SK-N-SH treated with all-trans-retinoic acid at 6 μM for 48 hours (cell line): ENCODE data around the gene SPHK2.

Experiments
- CREB5 ChIP-seq: fragments of 250-450 bp; sonication (Bioruptor Pico); IDR thresholded peaks from 2 replicates; pipeline ENCODE4 v1.5.1; 2020; ENCODE audit warnings: low read depth, mild to moderate bottlenecking, moderate library complexity
- GLIS3 ChIP-seq: fragments of 250-450 bp; sonication (Bioruptor Pico); IDR thresholded peaks from 2 replicates; pipeline ENCODE4 v1.5.0; 2020; ENCODE audit warnings: mild to moderate bottlenecking, moderate library complexity
- OSR1 ChIP-seq: fragments of 250-450 bp; sonication (Bioruptor Pico); IDR thresholded peaks from 2 replicates; pipeline ENCODE4 v1.8.0; 2022; ENCODE audit warnings: moderate library complexity, mild to moderate bottlenecking, inconsistent platforms
- PATZ1 ChIP-seq: fragments of 250-450 bp; sonication (Bioruptor Pico); IDR thresholded peaks from 2 replicates; pipeline ENCODE4 v1.8.0; 2020; ENCODE audit warnings: mild to moderate bottlenecking, moderate library complexity, borderline replicate concordance
- TCF4 ChIP-seq: fragments of 250-450 bp; sonication (Bioruptor Pico); IDR thresholded peaks from 2 replicates; pipeline ENCODE4 v1.8.0; 2021; ENCODE audit warnings: mild to moderate bottlenecking, moderate library complexity, borderline replicate concordance
- TOX ChIP-seq: fragments of 250-450 bp; sonication (Bioruptor Pico); IDR thresholded peaks from 2 replicates; pipeline ENCODE4 v1.8.0; 2021; ENCODE audit warnings: mild to moderate bottlenecking, moderate library complexity, borderline replicate concordance
- ZC3H10 ChIP-seq: fragments of 250-450 bp; sonication (Bioruptor Pico); IDR thresholded peaks from 2 replicates; pipeline ENCODE4 v1.5.1; 2021; ENCODE audit warnings: mild to moderate bottlenecking, moderate library complexity
- ZFP3 ChIP-seq: fragments of 250-450 bp; sonication (Bioruptor Pico); IDR thresholded peaks from 2 replicates; pipeline ENCODE4 v1.5.0; 2020; ENCODE audit warnings: mild to moderate bottlenecking, moderate library complexity
- ZFP30 ChIP-seq: fragments of 450-650 bp; formaldehyde crosslinking; IDR thresholded peaks from 2 replicates; pipeline ENCODE4 v1.5.0; 2022; ENCODE audit warnings: mild to moderate bottlenecking, moderate library complexity
- ZNF8 ChIP-seq: fragments of 450-650 bp; formaldehyde crosslinking; IDR thresholded peaks from 2 replicates; pipeline ENCODE4 v1.5.0; 2020; ENCODE audit warnings: mild to moderate bottlenecking, moderate library complexity

- TF ChIP-seq CREB5 (CRISPR knock-in tag): no peak
- no peak for TF ChIP-seq ZNF8 (CRISPR knock-in tag)
- TF ChIP-seq GLIS3 (CRISPR knock-in tag): no peak
- TF ChIP-seq OSR1: no peak
- TF ChIP-seq PATZ1: no peak
- no peak for TF ChIP-seq ZC3H10 (CRISPR knock-in tag)
- no peak for TF ChIP-seq TOX (CRISPR knock-in tag)
- TF ChIP-seq TCF4 (CRISPR knock-in tag): no peak
- TF ChIP-seq ZFP30 (CRISPR knock-in tag): no peak
- TF ChIP-seq ZFP3 (CRISPR knock-in tag): no peak
Observed at GRCh38 chr19:48668332-48668731, 49.0 kb downstream of the SPHK2 start.
